ENCODE data around the gene DNAH7. TPM values are rescaled to one million over a fixed set of nuclear protein-coding genes. Genes with fewer than 3 reads are reported as not detected.

Gene DNAH7
- total and polyA plus RNA-seq, 12 donors, result 0.36 to 3.6 (median 1.4) TPM

DNA sequence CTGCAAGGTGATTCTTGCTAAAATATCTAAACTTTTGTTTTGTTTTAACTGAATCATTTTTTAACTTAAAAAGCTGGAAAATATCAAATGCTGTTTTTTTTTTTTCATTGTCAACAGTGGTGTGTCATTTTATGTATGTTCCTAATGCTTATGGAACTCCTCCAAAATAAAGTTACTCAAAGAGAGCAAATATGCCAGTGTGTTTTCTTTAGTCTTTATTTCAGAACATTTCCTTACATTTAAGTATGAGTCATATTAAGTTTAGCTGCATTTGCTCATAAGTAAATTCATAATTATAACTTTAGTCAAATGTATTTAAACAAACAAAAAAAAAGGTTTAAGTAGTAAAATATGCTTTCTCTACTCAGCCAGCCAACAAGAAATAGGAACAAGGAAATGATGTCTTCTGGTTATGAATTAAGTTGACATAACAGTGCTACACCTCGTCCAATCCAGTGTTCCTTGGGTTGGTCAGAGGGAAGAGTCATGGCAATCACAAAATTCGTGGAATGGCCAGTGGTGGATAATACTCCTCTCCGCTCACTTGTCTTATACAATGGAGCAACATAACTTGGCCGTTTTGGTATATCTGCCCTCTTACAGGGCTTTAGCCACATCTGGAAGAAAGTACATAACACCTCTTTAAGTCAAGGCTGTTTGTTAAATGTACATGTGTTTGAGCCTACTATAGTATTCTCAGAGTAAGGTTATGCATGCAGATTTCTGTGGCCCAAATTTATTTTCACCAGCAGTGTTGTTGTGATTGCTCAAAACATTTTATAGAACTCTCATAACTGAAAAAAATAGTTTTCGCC is 330.9 kb downstream of the DNAH7 start:
- no peak for TF ChIP-seq POLR2A (IDR thresholded peaks at IDR 0.05)
- TF ChIP-seq, protein P1, sequence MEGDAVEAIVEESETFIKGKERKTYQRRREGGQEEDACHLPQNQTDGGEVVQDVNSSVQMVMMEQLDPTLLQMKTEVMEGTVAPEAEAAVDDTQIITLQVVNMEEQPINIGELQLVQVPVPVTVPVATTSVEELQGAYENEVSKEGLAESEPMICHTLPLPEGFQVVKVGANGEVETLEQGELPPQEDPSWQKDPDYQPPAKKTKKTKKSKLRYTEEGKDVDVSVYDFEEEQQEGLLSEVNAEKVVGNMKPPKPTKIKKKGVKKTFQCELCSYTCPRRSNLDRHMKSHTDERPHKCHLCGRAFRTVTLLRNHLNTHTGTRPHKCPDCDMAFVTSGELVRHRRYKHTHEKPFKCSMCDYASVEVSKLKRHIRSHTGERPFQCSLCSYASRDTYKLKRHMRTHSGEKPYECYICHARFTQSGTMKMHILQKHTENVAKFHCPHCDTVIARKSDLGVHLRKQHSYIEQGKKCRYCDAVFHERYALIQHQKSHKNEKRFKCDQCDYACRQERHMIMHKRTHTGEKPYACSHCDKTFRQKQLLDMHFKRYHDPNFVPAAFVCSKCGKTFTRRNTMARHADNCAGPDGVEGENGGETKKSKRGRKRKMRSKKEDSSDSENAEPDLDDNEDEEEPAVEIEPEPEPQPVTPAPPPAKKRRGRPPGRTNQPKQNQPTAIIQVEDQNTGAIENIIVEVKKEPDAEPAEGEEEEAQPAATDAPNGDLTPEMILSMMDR (IDR thresholded peaks at IDR 0.05), result no peak
- Histone ChIP-seq H3K27me3 (no peaks in the 10 kb centered on the region), H3K4me3 (no peak overlapping the region), H3K36me3 (replicated peaks in 1 of 2) (no peaks in the 10 kb centered on the region), H3K27ac (no peak overlapping the region), H3K4me1 (replicated peaks in 1 of 2) (no peaks in the 10 kb centered on the region), H3K9me3 (replicated peaks in 1 of 3) (no peaks in the 10 kb centered on the region)
- DNase-seq, result no peak
- intact Hi-C loops (cut with DNase I), result no loop called here
- WGBS, 4 donors, result 89 to 93% (median 91%) methylated on average over 5 of the region's 5 CpGs

- WGBS, 4 donors, result 96 to 100% (median 98%) methylated on average over 1 of the region's 1 CpG
- intact Hi-C loops (cut with DNase I), result no loop called here
- DNase-seq, result no peak
- Histone ChIP-seq H3K36me3 (replicated peaks in 1 of 2) (no peaks in the 10 kb centered on the region), H3K27me3 (no peaks in the 10 kb centered on the region), H3K4me3 (no peak overlapping the region), H3K27ac (no peak overlapping the region), H3K9me3 (replicated peaks in 1 of 3) (no peaks in the 10 kb centered on the region), H3K4me1 (replicated peaks in 1 of 2) (no peaks in the 10 kb centered on the region)
- TF ChIP-seq, protein P1 (IDR thresholded peaks at IDR 0.05), result no peak
- no peak for TF ChIP-seq POLR2A (IDR thresholded peaks at IDR 0.05)
Observed at GRCh38 chr2:195735347-195735746, 333.3 kb downstream of the DNAH7 start.

DNA sequence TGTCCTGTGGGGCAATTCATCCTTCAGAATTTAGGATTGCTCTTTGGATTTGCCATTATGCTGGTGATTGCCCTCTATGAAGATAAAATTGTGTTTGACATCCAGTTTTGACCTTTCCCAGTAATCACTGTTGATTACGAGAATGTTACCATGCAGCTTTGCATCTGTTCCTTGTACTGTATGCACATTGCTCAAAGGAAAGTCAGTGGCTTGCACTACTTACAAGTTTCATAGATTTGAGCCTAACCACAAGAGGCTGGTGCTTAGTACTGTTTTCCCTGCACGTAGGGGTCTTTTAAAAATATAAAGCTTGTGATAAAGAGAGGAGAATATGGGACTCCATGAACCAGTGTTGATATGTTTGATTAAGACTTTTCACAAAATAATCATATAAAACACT is 333.7 kb downstream of the DNAH7 start:
- Histone ChIP-seq H3K4me3 (no peak overlapping the region), H3K9me3 (replicated peaks in 1 of 3) (no peaks in the 10 kb centered on the region), H3K4me1 (replicated peaks in 1 of 2) (no peaks in the 10 kb centered on the region), H3K27ac (no peak overlapping the region), H3K36me3 (replicated peaks in 1 of 2) (no peaks in the 10 kb centered on the region), H3K27me3 (no peaks in the 10 kb centered on the region)
- no peak for DNase-seq
- intact Hi-C loops (cut with DNase I), result no loop called here
- no peak for TF ChIP-seq POLR2A (IDR thresholded peaks at IDR 0.05)
- TF ChIP-seq, protein P1 (IDR thresholded peaks at IDR 0.05), result no peak
- 83 to 93% (median 85%) methylated on average over 2 of the region's 2 CpGs for WGBS, 4 donors

- H3K4me3 ChIP-seq, result no peak overlapping the region
- no peak for TF ChIP-seq POLR2A (IDR thresholded peaks at IDR 0.05)
- TF ChIP-seq, protein P1 (IDR thresholded peaks at IDR 0.05), result no peak
- no peak for DNase-seq
- no peaks in the 10 kb centered on the region for H3K4me1 ChIP-seq (replicated peaks in 1 of 2)
- no peak overlapping the region for H3K27ac ChIP-seq
- WGBS, 4 donors, result 91 to 96% (median 92%) methylated on average over 6 of the region's 6 CpGs
- H3K9me3 ChIP-seq (replicated peaks in 1 of 3), result no peaks in the 10 kb centered on the region
- H3K27me3 ChIP-seq, result no peaks in the 10 kb centered on the region
- no peaks in the 10 kb centered on the region for H3K36me3 ChIP-seq (replicated peaks in 1 of 2)
- intact Hi-C loops (cut with DNase I), result no loop called here
Observed at GRCh38 chr2:195734395-195734794, 334.2 kb downstream of the DNAH7 start.

All from adrenal gland (tissue), 12 donors.